Superior temporal gyrus (tissue), 1 donor: Measurements from ENCODE around the gene RNU6-9.
A peak's percentile ranks its signal among the peaks of the same experiment; 100 is the strongest.

Experiments used
- DNase-seq: peaks from one replicate; pipeline ENCODE4 v3.0.0-alpha.2; 2016; ENCODE audit errors: extremely low spot score

The RNU6-9 gene

GRCh38 chr19:934197-934840 is 41.0 kb downstream of the RNU6-9 start:
- no peak for DNase-seq

- peak; percentile 49 for DNase-seq
Measured at GRCh38 chr19:934865-935479, 41.7 kb downstream of the RNU6-9 start.

GRCh38 chr19:936175-936546 is 42.9 kb downstream of the RNU6-9 start:
- no peak for DNase-seq

GRCh38 chr19:937259-937694 is 44.0 kb downstream of the RNU6-9 start:
- no peak for DNase-seq

- DNase-seq = no peak
Measured at GRCh38 chr19:938233-938923, 45.1 kb downstream of the RNU6-9 start.

- DNase-seq = no peak
Measured at GRCh38 chr19:939439-939838, 46.2 kb downstream of the RNU6-9 start.

- no peak for DNase-seq
Measured at GRCh38 chr19:939922-940321, 46.6 kb downstream of the RNU6-9 start.

- DNase-seq = peak; percentile 67
Measured at GRCh38 chr19:940591-941291, 47.5 kb downstream of the RNU6-9 start.

GRCh38 chr19:941292-942132 is 48.2 kb downstream of the RNU6-9 start:
- no peak for DNase-seq

GRCh38 chr19:942133-942645 is 48.9 kb downstream of the RNU6-9 start:
- no peak for DNase-seq
